GM20431 (cell line): ENCODE data around the gene LARP4B.
"Not testable (repeated sequence)": the region's sequence is repeated elsewhere in the genome, so short reads cannot be mapped to it uniquely, and the experiment has no call there.

ENCODE experiments used
- in situ Hi-C: fragments of 300-500 bp; cut with MseI, MboI; formaldehyde crosslinking; loops from one replicate; pipeline ENCODE4 v1.15.0; 2020; ENCODE audit warnings: low sequenced_read_pairs; ENCODE audit not compliant: unreplicated experiment

LARP4B gene

GRCh38 chr10:962342-962741 lies 30.8 kb upstream of the LARP4B start:
- in situ Hi-C loops = no loop called here

GRCh38 chr10:958856-959255 lies 27.4 kb upstream of the LARP4B start:
- in situ Hi-C loops = no loop called here

- in situ Hi-C loops = no loop called here
Observed at GRCh38 chr10:958106-958505, 26.6 kb upstream of the LARP4B start.

- in situ Hi-C loops = no loop called here
Observed at GRCh38 chr10:955820-956217, 24.3 kb upstream of the LARP4B start.

- in situ Hi-C loops = no loop called here
Observed at GRCh38 chr10:955127-955819, 23.8 kb upstream of the LARP4B start.

GRCh38 chr10:954396-954795 lies 22.9 kb upstream of the LARP4B start:
- in situ Hi-C loops = no loop called here

GRCh38 chr10:953836-954235 lies 22.3 kb upstream of the LARP4B start:
- in situ Hi-C loops = no loop called here

GRCh38 chr10:949446-949845 lies 17.9 kb upstream of the LARP4B start:
- in situ Hi-C loops = no loop called here

GRCh38 chr10:948347-948746 lies 16.8 kb upstream of the LARP4B start:
- in situ Hi-C loops = no loop called here

- in situ Hi-C loops = no loop called here
Observed at GRCh38 chr10:947881-948280, 16.4 kb upstream of the LARP4B start.

GRCh38 chr10:947051-947450 lies 15.5 kb upstream of the LARP4B start:
- in situ Hi-C loops = no loop called here

- in situ Hi-C loops = no loop called here
Observed at GRCh38 chr10:945778-946177, 14.3 kb upstream of the LARP4B start.

- in situ Hi-C loops = no loop called here
Observed at GRCh38 chr10:944034-944831, 12.7 kb upstream of the LARP4B start.

- in situ Hi-C loops = no loop called here
Observed at GRCh38 chr10:943334-944033, 12.0 kb upstream of the LARP4B start.

GRCh38 chr10:938941-939678 lies 7.6 kb upstream of the LARP4B start:
- in situ Hi-C loops = no loop called here

GRCh38 chr10:934746-935406 lies 3.4 kb upstream of the LARP4B start:
- in situ Hi-C loops = no loop called here

- in situ Hi-C loops = not testable (repeated sequence)
Observed at GRCh38 chr10:934165-934564, 2.7 kb upstream of the LARP4B start.

- in situ Hi-C loops = no loop called here
Observed at GRCh38 chr10:932589-932988, 1.1 kb upstream of the LARP4B start.

GRCh38 chr10:930625-931325 lies 730 bp downstream of the LARP4B start:
- in situ Hi-C loops = no loop called here
